Measurements from ENCODE around the gene S100A8.
"Not testable (repeated sequence)": the region's sequence is repeated elsewhere in the genome, so short reads cannot be mapped to it uniquely, and the experiment has no call there.

Gene S100A8

GRCh38 chr1:153390938-153391710 is at the start of gene S100A8:
Gene S100A8, minus strand, starts transcription at chr1:153391073. Its CDS starts 538 bp downstream, at chr1:153390535.
- DNase-seq (ENCODE audit: low spot score) = no peak

- no peak for DNase-seq (ENCODE audit: low spot score)
These were observed 48.4 kb upstream of the S100A8 start for GRCh38 chr1:153439273-153439672.

DNA sequence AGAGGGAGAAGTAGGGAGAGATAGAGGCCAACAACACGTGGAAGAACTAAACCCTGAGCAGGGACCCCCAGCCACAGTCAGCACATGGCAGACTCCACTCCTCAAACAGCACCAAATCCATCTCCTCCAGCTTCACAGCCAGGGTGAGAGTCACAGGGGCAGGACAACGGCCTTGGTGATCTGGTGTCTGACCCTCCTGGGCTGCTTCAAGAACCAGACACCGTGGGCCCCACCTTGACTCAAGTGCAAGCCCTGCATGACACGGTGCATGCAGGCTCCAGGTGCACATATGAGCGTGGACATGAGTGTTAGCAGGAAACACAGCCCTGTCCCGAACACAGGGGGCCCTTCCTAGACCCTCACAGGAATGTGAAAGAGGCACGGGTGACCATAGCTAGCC is 47.7 kb upstream of the S100A8 start:
- no peak for DNase-seq (ENCODE audit: low spot score)

GRCh38 chr1:153437236-153437635 is 46.4 kb upstream of the S100A8 start:
- DNase-seq (ENCODE audit: low spot score) = no peak

GRCh38 chr1:153434746-153435455 is 44.0 kb upstream of the S100A8 start:
- DNase-seq (ENCODE audit: low spot score) = no peak

DNA sequence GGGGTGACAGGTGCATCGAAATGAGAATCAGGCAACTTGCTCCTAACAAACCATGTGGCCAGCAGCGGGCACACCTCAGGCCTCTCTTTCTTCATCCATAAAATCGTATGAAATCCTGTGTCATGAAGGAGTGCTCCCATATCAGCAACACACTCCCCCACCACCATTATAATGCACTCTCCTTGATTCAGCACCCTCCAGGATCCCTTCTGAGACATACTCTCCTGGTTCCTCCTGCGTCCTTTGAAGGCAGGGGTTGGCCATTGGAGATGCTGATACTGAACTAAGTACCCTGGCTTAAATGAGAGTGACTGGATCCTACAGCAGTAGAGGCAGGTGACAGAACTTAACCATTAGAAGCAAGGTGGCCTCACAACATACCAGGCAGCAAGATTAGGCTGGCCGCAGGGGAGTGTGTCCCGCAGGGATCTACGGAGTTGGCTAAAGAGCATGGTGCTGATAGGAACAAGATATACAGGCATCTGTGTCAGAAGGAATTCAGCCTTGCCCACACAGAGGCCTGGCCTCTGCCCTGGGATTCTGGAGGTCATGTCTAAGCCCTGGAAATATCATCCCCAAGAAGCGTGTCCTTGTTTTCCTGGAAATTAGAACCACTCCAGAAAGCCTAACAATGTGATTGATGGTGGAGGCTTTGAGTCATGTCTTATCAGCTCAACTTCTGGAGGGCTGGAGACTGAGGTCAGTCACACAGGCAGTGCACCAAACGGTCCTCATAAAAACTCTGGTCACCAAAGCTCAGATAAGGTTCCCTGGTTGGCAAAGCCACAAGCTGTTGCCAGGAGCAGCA is 42.2 kb upstream of the S100A8 start:
- no peak for DNase-seq (ENCODE audit: low spot score)

- DNase-seq (ENCODE audit: low spot score) = no peak
These were observed 41.1 kb upstream of the S100A8 start for GRCh38 chr1:153431928-153432327.

- no peak for DNase-seq (ENCODE audit: low spot score)
These were observed 40.6 kb upstream of the S100A8 start for GRCh38 chr1:153431427-153431826.

DNA sequence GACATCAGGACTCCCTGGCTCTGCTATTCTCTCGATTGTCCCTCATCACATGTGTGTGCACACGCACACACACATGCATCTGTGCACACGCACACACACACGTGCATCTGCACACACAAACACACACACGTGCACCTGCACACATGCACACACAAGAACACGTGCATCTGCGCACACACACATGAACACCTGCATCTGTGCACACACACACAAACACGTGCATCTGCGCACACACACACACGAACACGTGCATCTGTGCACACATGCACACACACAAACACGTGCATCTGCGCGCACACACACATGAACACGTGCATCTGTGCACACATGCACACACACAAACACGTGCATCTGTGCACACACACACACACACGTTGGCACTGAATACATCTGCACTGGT is 40.1 kb upstream of the S100A8 start:
- no peak for DNase-seq (ENCODE audit: low spot score)

- DNase-seq (ENCODE audit: low spot score) = no peak
These were observed 39.7 kb upstream of the S100A8 start for GRCh38 chr1:153430561-153430960.

GRCh38 chr1:153430166-153430553 is 39.3 kb upstream of the S100A8 start:
- DNase-seq (ENCODE audit: low spot score) = no peak

- no peak for DNase-seq (ENCODE audit: low spot score)
These were observed 38.6 kb upstream of the S100A8 start for GRCh38 chr1:153429266-153430165.

- no peak for DNase-seq (ENCODE audit: low spot score)
These were observed 37.9 kb upstream of the S100A8 start for GRCh38 chr1:153428791-153429190.

DNA sequence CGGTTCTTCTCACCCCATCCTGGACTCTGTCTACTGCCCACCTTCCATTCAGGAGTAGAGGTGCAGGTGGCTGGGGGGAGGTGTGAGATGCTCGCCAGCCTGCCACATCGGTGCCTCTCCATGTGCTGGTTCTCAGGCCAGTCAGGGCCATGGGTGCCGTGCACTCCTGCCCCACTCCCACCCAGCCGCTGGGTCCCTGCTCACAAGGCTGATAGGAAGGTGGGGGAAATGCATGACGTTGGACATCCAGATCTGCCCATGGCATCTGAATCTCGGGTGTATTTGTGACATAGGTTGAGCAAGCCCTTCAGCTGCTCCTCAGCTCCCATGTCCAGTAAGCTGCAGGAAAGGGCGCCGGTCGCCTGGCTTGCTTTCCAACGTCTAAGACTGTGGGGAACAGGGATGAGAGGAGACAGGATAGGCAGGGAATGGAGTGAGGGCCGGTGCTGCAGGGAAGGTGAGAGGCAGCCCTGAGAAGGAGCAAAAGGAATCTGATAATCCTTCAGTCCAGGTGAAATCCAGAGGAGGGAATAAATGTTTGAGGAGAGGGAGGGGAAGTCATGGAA is 37.3 kb upstream of the S100A8 start:
- no peak for DNase-seq (ENCODE audit: low spot score)

- no peak for DNase-seq (ENCODE audit: low spot score)
These were observed 35.9 kb upstream of the S100A8 start for GRCh38 chr1:153426809-153427208.

DNA sequence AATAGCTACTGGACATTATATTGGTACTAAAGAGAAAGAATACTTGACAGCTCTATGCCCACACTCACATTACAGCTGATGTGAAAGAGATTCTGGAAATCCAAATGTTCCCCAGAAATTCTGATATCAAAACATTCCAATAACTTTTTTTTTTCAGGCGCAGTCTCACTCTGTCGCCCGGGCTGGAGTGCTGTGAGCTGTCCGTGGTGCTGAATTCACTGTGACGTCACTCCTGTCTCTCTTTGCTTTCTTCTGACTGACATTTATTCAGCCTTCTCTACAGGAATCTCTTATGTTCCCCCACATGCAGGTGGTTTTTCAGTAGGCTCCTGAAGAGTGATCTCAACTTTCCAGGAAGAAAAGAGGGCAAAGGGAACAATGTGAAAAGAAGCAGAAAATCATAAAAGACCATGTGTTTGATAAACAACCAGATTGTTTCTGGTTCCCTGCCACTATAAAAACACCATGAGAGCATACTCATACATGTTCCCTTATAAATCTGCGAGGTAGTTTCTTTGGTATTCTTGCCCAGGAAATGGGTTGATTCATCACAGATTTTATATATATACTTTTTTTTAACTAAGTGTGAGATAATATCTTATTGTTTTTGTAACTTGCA is 31.7 kb upstream of the S100A8 start:
- peak; percentile 43 for DNase-seq (ENCODE audit: low spot score)

- DNase-seq (ENCODE audit: low spot score) = no peak
These were observed 29.4 kb upstream of the S100A8 start for GRCh38 chr1:153420306-153420705.

- DNase-seq (ENCODE audit: low spot score) = not testable (repeated sequence)
These were observed 28.5 kb upstream of the S100A8 start for GRCh38 chr1:153419436-153419793.

DNA sequence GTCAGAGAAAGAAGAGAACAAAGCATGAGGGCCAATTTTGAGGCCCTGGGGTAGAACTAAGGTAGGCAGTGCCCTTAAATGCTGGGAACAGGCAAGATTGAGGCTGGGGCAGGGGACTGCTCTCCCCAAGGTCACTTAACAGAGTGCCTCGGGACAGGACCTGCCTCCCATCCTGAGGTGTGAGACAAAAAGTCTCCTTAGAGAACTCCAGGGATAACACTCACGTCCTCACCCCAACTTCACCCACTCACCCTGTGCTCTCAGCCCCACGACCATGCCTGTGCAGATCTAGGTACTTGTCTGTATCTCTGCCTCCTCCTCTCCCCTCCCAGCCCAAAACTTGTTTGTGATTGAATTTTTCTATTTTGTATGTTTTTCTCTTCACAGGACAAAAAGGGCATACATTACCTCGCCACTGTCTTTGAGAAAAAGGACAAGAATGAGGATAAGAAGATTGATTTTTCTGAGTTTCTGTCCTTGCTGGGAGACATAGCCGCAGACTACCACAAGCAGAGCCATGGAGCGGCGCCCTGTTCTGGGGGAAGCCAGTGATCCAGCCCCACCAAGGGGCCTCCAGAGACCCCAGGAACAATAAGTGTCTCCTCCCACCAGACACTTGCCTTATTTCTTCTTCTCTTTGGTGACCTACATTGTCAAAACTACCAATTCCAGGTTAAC is 28.0 kb upstream of the S100A8 start:
- DNase-seq (ENCODE audit: low spot score) = not testable (repeated sequence)

DNA sequence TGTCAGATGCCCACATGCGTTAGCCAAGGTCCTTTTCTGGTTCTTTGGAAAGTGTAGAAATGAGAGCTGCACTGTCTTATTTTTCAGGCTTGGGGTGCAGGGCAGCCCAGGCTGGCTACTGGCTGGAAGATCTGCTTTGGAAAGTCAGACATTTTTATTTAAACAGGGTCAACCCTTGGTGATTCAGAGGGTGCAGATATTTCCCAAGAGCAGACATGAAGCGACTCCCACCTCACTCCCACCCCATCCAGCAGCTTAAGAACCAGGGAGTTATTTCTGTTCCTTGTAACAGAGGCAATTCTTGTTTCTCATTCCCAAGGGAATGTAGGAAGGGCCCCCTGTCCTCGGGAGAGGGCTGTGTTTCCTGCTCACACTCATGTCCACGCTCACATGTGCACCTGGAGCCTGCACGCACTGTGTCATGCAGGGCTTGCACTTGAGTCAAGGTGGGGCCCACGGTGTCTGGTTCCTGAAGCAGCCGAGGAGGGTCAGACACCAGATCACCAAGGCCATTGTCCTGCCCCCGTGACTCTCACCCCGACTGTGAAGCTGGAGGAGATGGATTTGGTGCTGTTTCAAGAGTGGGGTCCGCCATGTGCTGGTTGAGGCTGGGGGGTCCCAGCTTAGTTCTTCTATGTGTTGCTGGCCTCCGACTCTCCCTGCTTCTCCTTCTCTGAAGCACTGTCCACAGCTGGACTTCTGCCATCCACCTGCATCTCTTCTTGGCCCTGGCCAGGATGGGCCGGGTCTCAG is 26.4 kb upstream of the S100A8 start:
- no peak for DNase-seq (ENCODE audit: low spot score)
